Osteocyte (in vitro differentiated cells): Measurements from ENCODE around the gene EXOC4. TPM values are rescaled to one million over a fixed set of nuclear protein-coding genes. Genes with fewer than 3 reads are reported as not detected.

Source experiments
- DNase-seq: peaks from one replicate; pipeline ENCODE4 v3.0.0; 2021; ENCODE audit warnings: mixed read lengths; ENCODE audit not compliant: unreplicated experiment; ENCODE audit errors: extremely low spot score
- H3K27ac Mint-ChIP-seq: one replicate; pipeline ENCODE4 v1.8.0; 2021; ENCODE audit warnings: mild to moderate bottlenecking, mixed read lengths; ENCODE audit not compliant: unreplicated experiment
- H3K27me3 Mint-ChIP-seq: one replicate; pipeline ENCODE4 v1.8.0; 2021; ENCODE audit warnings: mixed read lengths; ENCODE audit not compliant: unreplicated experiment
- H3K36me3 Mint-ChIP-seq: one replicate; pipeline ENCODE4 v1.8.0; 2021; ENCODE audit warnings: mixed read lengths; ENCODE audit not compliant: unreplicated experiment
- H3K4me1 Mint-ChIP-seq: one replicate; pipeline ENCODE4 v1.8.0; 2021; ENCODE audit warnings: mixed read lengths; ENCODE audit not compliant: unreplicated experiment
- H3K4me3 Mint-ChIP-seq: one replicate; pipeline ENCODE4 v1.8.0; 2021; ENCODE audit warnings: mild to moderate bottlenecking, moderate library complexity, mixed read lengths; ENCODE audit not compliant: unreplicated experiment
- H3K9me3 Mint-ChIP-seq: one replicate; pipeline ENCODE4 v1.8.0; 2021; ENCODE audit warnings: mixed read lengths; ENCODE audit not compliant: unreplicated experiment
- microRNA-seq: library from miRNA; unstranded; fragments of <30 nt; microRNA quantifications from one replicate; pipeline ENCODE4 v1.1.0, GENCODE V29; 2020; ENCODE audit not compliant: unreplicated experiment
- total RNA-seq: library from RNA; stranded (reverse); gene quantifications from 2 replicates; pipeline ENCODE4 v1.2.1, GENCODE V29; 2021
- TF ChIP-seq, protein P1 (sequence below): fragments of 200-600 bp; sonication (generic); IDR thresholded peaks from 2 replicates; pipeline ENCODE4 v1.5.0; 2021; ENCODE audit warnings: antibody characterized with exemption, mild to moderate bottlenecking, moderate library complexity

The EXOC4 gene
- total RNA-seq, 1 donor from 2014 or later: 99.9 TPM

DNA sequence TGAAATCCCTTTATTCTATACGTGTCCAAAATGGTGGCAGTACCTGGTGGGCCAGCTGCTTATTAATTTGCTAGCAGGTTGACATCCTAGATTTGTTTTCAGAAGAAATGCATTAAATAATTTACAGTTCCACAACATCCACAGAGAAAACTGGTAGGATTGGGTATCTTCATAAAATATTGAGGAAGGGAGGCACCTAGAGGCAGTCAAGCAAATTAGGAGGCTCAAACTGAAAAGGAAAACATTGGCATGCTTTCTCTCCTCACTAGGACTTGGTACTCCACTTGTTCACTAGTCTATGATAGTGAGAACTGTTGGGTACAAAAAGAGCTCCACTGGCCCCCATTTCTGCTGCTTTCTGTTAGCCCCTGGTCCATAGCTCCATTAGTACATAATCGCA is 855.9 kb downstream of the EXOC4 start:
- no peak overlapping the region for H3K27ac Mint-ChIP-seq
- H3K36me3 Mint-ChIP-seq: no peaks in the 10 kb centered on the region
- TF ChIP-seq, protein P1, sequence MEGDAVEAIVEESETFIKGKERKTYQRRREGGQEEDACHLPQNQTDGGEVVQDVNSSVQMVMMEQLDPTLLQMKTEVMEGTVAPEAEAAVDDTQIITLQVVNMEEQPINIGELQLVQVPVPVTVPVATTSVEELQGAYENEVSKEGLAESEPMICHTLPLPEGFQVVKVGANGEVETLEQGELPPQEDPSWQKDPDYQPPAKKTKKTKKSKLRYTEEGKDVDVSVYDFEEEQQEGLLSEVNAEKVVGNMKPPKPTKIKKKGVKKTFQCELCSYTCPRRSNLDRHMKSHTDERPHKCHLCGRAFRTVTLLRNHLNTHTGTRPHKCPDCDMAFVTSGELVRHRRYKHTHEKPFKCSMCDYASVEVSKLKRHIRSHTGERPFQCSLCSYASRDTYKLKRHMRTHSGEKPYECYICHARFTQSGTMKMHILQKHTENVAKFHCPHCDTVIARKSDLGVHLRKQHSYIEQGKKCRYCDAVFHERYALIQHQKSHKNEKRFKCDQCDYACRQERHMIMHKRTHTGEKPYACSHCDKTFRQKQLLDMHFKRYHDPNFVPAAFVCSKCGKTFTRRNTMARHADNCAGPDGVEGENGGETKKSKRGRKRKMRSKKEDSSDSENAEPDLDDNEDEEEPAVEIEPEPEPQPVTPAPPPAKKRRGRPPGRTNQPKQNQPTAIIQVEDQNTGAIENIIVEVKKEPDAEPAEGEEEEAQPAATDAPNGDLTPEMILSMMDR: no peak
- no peaks in the 10 kb centered on the region for H3K4me1 Mint-ChIP-seq
- DNase-seq: no peak
- H3K4me3 Mint-ChIP-seq: no peak overlapping the region
- no peaks in the 10 kb centered on the region for H3K9me3 Mint-ChIP-seq
- H3K27me3 Mint-ChIP-seq: peaks cover 3% of the 10 kb centered on the region

- Mint-ChIP-seq H3K4me3 (no peak overlapping the region), H3K27ac (no peak overlapping the region), H3K27me3 (peaks cover 3% of the 10 kb centered on the region), H3K9me3 (no peaks in the 10 kb centered on the region), H3K36me3 (no peaks in the 10 kb centered on the region), H3K4me1 (no peaks in the 10 kb centered on the region)
- TF ChIP-seq, protein P1: no peak
- no peak for DNase-seq
Measured at GRCh38 chr7:134113655-134114054, 860.8 kb downstream of the EXOC4 start.

DNA sequence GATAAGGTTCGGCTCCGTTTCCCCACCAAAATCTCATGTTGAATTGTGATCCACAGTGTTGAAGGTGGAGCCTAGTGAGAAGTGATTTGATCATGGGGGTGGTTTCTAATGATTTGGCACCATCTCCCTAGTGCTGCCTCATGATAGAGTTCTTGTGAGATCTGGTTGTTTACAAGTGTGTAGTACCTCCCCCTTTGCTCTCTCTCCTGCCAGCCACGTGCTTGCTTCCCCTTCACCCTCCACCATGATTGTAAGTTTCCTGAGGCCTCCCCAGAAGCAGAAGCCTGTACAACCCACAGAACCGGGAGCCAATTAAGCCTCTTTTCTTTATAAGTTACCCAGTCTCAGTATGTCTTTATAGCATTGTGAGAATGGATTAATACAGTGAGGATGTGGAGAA is 862.1 kb downstream of the EXOC4 start:
- Mint-ChIP-seq H3K4me3 (no peak overlapping the region), H3K27me3 (peaks cover 3% of the 10 kb centered on the region), H3K27ac (no peak overlapping the region), H3K36me3 (no peaks in the 10 kb centered on the region), H3K9me3 (no peaks in the 10 kb centered on the region), H3K4me1 (no peaks in the 10 kb centered on the region)
- DNase-seq: no peak
- TF ChIP-seq, protein P1: no peak

Small RNA genes lying within 50 kb of the gene (microRNA-seq; reads per million reads assigned to microRNA genes)
- gene MIR6133: not detected

Other genes starting within 250 kb of the EXOC4 start
- 47.4 and 53.5 TPM in 2 replicates for gene CHCHD3, start 171.0 kb upstream of the EXOC4 start, total RNA-seq